HG03064 (cell line): Measurements from ENCODE around the gene RBP2.
"Not testable (repeated sequence)": the region's sequence is repeated elsewhere in the genome, so short reads cannot be mapped to it uniquely, and the experiment has no call there.

ENCODE experiments used
- ATAC-seq: cut with Tn5 transposase; IDR thresholded peaks from one replicate; pipeline ENCODE4 v1.9.1; 2021; ENCODE audit warnings: low read depth; ENCODE audit not compliant: unreplicated experiment

Gene RBP2

DNA sequence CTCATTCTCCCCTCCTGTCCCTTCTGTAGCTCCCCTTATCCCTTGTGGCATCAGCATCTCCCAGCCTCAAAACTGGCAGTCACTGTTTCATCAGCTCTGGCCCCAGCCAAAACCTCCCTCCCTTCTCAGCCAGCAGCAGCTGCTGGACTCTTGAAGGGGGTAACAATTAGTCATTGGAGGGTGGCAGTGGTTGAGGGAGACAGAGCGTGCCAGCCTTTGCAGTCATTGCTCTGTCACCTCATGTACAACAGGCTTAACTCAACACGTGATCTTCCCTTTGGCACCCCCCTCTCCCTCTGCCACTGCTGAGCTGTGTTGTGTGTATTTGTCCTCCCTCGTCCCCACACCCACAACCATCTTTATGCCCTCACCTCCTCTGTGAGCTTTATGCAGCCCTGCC, 28.2 kb downstream of the RBP2 start:
- ATAC-seq = no peak

DNA sequence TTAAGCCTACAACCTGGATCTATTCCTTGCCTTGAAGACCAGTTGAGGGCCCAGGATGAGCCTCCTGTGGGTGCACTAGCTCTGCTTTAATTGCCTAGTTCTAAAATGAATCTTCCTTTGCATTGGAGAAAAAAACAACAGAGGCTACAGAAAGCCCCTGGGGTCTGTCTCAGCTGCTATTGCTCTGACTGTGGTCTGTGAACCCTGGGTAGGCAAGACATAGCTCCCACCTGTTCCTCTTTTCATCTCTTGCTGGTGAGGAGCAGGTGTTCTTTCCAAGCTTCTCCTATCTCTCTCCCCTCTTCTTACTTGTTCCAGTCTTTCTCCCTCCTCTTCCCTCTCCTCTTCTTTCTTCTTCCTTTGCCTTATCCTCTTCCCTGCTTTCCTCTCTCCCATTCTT, 28.8 kb downstream of the RBP2 start:
- ATAC-seq = no peak

- ATAC-seq = no peak
Measured at GRCh38 chr3:139444446-139444845, 31.9 kb downstream of the RBP2 start.

GRCh38 chr3:139443186-139443585, 33.1 kb downstream of the RBP2 start:
- no peak for ATAC-seq

GRCh38 chr3:139441656-139442055, 34.7 kb downstream of the RBP2 start:
- ATAC-seq = no peak

GRCh38 chr3:139440639-139441556, 35.4 kb downstream of the RBP2 start:
- ATAC-seq = no peak

DNA sequence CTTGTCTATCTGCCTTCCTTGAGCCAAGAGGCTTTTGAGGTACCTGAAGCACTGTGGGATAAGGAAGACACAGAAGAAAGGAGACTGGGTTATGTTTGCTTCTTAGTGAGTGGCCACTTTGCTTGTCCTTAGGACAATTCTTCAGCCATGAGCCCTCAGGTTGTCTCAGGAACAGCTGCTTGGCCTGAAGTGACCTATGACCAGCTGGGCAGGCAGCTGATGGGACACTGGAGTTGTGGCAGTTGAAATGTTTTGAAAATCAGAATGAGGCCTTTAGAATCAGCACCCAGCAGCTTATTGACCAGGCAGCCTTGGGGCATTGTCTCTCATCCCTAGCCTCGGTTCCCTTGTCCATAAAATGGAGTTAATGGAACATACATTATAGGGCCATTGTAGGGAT, 37.0 kb downstream of the RBP2 start:
- no peak for ATAC-seq

DNA sequence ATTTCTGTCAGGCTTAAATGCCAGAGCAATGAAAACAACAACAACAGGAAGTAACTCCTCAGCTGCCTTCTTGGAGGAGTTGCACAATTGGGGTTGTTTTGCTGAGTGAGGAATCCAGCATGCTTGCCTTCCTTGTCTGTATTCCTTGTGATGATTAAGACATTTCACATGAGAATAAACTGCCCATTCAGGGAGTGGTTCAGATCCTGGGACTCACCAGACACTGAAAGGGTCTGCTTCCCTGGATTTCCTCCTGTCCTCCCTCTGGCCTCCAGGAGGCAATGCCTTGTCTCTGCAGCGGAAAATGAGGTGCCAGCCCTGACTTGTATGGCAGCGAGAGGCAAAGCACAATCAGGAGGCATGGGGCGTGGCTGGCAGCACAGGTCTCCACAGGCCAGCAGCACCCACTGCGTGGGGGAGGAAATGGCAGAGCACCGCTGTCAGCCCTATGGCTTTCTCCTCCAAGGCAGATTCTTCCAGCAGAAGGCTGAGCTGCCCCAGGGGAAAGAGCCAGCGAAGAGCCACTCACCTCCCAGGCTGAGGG, 41.5 kb downstream of the RBP2 start:
- ATAC-seq = no peak

GRCh38 chr3:139434228-139434627, 42.1 kb downstream of the RBP2 start:
- no peak for ATAC-seq

GRCh38 chr3:139433089-139433488, 43.2 kb downstream of the RBP2 start:
- no peak for ATAC-seq

GRCh38 chr3:139430493-139430892, 45.8 kb downstream of the RBP2 start:
- no peak for ATAC-seq

DNA sequence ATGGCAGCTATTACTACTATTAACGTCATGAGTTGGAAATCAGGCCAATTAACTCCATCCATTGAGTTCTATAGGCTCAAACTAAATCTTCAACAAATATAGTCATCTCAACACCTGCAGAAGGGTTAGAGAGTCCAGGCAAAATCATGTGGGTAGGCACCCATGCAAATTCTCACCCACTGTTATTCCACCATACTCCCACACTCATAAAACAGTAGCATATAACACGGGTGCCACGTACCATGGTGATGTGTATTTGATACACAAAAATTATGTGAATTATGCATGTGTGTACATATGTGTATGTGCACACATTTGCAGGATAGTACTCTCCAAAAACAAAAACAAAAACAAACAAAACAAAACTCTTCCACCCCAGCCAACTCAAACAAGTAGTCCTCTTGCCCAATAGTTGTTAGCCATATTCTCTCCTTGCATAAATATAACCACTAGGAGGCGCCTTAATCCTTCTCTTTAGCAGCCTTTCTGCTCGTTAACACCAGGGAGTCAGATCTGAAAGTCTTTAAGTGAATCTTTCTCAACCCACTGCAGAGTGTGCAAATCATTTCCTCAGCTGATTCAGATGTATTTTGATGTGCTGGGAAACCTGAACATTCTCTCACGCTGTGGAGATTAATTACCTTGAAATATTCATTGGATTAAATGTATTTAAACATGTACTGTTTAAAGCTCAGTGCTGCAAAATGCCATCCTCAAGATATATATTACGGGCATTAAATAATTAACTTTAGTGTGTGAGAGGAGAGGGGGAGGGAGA, 48.8 kb downstream of the RBP2 start:
- ATAC-seq = no peak

- ATAC-seq = no peak
Measured at GRCh38 chr3:139425745-139426400, 50.4 kb downstream of the RBP2 start.

DNA sequence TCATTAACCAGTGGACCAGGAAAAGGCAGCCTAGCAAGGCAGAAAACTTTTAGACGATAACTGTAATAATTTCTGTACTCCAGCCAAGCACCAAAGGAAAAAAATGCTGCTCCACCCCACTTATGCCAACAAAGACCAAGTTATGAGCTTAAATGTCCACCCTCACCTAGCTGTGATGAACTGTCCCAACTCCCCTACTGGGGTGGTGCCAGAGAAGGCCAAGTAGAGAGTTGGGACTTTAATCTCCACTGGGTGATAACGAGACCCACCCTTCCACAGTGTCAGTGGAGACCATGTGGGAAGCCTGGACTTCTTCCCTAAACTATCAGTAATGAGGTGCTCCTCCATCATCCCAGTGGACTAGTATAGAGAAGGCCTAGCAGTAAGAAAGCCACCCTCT, 53.1 kb downstream of the RBP2 start:
- ATAC-seq = no peak

GRCh38 chr3:139421460-139421859, 54.9 kb downstream of the RBP2 start:
- no peak for ATAC-seq

GRCh38 chr3:139421040-139421439, 55.3 kb downstream of the RBP2 start:
- no peak for ATAC-seq

DNA sequence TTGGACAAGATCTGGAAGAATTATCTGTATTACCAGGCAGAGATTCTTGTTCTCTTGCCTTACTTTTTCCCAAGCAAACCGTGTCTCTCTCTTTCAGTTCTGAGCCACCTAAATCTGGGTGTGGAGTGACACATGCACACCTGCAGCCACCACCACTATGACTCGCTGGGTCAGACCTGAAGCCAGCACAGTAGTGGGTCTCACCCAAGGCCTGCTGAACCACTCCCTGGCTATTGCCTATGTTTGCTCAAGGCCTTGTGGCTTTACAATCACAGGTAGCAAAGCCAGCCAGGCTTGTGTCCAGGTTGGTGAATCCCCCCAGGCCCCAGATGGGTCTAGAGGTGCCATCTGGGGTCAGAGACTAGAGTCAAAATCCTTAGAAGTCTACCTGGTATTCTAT, 58.2 kb downstream of the RBP2 start:
- no peak for ATAC-seq

GRCh38 chr3:139416275-139416674, 60.0 kb downstream of the RBP2 start:
- no peak for ATAC-seq

GRCh38 chr3:139414608-139415224, 61.6 kb downstream of the RBP2 start:
- ATAC-seq = no peak

DNA sequence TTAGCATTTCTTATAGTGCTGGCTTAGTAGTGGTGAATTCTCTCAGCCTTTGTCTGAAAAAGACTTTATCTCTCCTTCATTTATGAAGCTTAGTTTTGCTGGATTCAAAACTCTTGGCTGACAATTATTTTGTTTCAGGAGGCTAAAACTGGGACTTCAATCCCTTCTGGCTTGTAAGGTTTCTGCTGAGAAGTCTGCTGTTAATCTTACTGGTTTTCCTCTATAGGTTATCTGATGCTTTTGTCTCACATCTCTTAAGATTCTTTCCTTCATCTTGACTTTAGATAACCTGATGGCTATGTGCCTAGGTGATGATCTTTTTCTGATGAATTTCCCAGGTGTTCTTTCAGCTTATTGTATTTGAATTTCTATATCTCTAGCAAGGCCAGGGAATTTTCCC, 63.4 kb downstream of the RBP2 start:
- ATAC-seq = not testable (repeated sequence)
